GM13977 (cell line): ENCODE results near the gene TMEM53.

ENCODE experiments used
- DNase-seq: peaks from one replicate; pipeline ENCODE4 v3.0.0; 2012; ENCODE audit warnings: low spot score
- in situ Hi-C: fragments of 300-500 bp; cut with MboI; formaldehyde crosslinking; loops from one replicate; pipeline ENCODE4 v1.12.0; 2022; ENCODE audit warnings: low sequenced_read_pairs, low pct_unique_long_range_greater_than_20kb, mixed read lengths, inconsistent platforms; ENCODE audit not compliant: unreplicated experiment
- TF ChIP-seq, protein P1 (sequence below): IDR thresholded peaks from 2 replicates; pipeline ENCODE4 v1.5.1; 2012; ENCODE audit warnings: mild to moderate bottlenecking, control low read depth; ENCODE audit not compliant: insufficient read depth; ENCODE audit errors: extremely low read depth, missing control alignments

TMEM53 gene

GRCh38 chr1:44674113-44675000 lies at the start of gene TMEM53, which contains the start of gene ARMH1:
TMEM53 (minus strand) TSS chr1:44674481; CDS start chr1:44674391, 90 bp downstream.
ARMH1 (plus strand) TSS chr1:44674714; CDS start chr1:44689698, 14,984 bp downstream.
- in situ Hi-C loops, result no loop called here
- DNase-seq, result peak; percentile 94
- TF ChIP-seq, protein P1, sequence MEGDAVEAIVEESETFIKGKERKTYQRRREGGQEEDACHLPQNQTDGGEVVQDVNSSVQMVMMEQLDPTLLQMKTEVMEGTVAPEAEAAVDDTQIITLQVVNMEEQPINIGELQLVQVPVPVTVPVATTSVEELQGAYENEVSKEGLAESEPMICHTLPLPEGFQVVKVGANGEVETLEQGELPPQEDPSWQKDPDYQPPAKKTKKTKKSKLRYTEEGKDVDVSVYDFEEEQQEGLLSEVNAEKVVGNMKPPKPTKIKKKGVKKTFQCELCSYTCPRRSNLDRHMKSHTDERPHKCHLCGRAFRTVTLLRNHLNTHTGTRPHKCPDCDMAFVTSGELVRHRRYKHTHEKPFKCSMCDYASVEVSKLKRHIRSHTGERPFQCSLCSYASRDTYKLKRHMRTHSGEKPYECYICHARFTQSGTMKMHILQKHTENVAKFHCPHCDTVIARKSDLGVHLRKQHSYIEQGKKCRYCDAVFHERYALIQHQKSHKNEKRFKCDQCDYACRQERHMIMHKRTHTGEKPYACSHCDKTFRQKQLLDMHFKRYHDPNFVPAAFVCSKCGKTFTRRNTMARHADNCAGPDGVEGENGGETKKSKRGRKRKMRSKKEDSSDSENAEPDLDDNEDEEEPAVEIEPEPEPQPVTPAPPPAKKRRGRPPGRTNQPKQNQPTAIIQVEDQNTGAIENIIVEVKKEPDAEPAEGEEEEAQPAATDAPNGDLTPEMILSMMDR, result peak; percentile 20

DNA sequence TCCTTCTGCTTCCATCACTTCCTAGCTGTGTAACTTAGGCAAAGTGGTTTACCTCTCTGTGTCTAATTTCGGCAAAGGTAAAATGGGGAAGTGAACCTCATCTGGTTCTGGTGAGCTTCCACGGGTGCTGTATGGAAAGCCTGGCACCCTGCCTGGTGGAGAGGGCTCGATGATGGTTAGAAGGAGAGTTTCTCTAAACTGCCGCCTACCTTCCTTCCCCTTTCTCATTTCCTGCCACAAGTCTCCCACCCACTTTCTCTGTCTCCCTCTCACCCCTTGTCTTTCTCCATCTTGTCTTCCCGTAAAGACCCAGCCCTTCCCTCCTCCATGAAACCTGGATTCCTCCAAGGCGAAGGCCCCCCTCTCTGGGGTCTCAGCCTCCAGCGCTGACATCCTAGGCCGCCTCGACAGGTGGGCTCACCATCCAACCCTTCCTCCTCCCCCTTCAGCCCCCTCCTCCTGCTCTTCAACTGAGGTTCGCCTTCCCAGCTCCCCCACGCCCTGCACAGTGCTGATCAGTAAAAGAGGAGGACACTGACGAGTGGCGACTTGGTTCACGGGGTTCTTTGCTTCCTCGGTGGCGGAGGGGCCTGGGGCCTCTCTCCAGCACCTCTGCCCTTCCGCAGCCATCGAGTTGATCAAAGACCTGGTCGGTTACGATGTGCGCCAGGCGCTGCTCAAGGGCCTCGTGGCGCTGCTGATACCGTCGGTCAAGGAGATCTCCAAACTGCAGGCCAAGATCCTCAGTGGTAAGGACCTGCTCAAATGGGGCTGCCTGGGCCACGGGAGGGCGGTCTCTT lies 49.4 kb upstream of the TMEM53 start:
- peak; percentile 67 for DNase-seq
- in situ Hi-C loops, result no loop called here
- TF ChIP-seq, protein P1, result no peak

DNA sequence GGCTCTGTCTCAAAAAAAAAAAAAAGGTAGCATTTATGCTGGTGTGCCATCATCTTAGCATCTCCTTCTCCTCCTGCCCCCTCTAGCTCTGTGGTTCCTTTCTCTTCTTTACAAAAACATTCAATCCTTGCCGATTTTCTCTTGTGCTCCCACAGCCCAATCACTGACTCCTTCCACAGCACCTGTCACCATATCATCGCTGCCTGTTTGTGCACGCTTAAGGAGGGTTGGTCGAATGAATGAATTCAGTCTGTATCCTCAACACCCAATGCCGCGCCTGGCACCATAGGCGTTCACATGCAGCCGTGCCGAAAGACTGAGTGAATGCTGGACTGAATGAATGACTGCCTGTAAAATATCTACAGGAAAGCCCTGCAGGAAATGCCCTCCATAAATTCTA lies 48.8 kb upstream of the TMEM53 start:
- no peak for DNase-seq
- in situ Hi-C loops, result no loop called here
- TF ChIP-seq, protein P1, result no peak

- peak; percentile 86 for DNase-seq
- TF ChIP-seq, protein P1, result no peak
- in situ Hi-C loops, result no loop called here
These were observed 47.4 kb upstream of the TMEM53 start for GRCh38 chr1:44721485-44722361.

GRCh38 chr1:44720281-44720680 lies 46.0 kb upstream of the TMEM53 start:
- in situ Hi-C loops, result no loop called here
- DNase-seq, result no peak
- TF ChIP-seq, protein P1, result no peak

GRCh38 chr1:44719318-44719717 lies 45.0 kb upstream of the TMEM53 start:
- TF ChIP-seq, protein P1, result no peak
- in situ Hi-C loops, result no loop called here

More at GRCh38 chr1:44719318-44719717, 45.0 kb upstream of the TMEM53 start:
- no peak for DNase-seq
